WTC11 (cell line): ENCODE data around the gene ERAP2.

Source experiments
- ATF1 ChIP-seq: sonication (generic); formaldehyde crosslinking; IDR thresholded peaks from 2 replicates; pipeline ENCODE4 v1.8.1; 2023; ENCODE audit warnings: mild to moderate bottlenecking, moderate library complexity, missing genetic modification reagents
- CBFB ChIP-seq: sonication (generic); formaldehyde crosslinking; IDR thresholded peaks from 2 replicates; pipeline ENCODE4 v1.8.1; 2022; ENCODE audit warnings: mild to moderate bottlenecking, low read depth, missing genetic modification reagents
- CREB1 ChIP-seq: sonication (generic); formaldehyde crosslinking; IDR thresholded peaks from 2 replicates; pipeline ENCODE4 v1.8.0; 2023; ENCODE audit warnings: mild to moderate bottlenecking, missing genetic modification reagents
- CTCF ChIP-seq: fragments of 200-600 bp; IDR thresholded peaks from 2 replicates; pipeline ENCODE4 v1.8.0; 2022; ENCODE audit warnings: antibody characterized with exemption
- E2F5 ChIP-seq: sonication (generic); formaldehyde crosslinking; IDR thresholded peaks from 2 replicates; pipeline ENCODE4 v1.8.1; 2022; ENCODE audit warnings: mild to moderate bottlenecking, moderate library complexity, missing genetic modification reagents
- EMX1 ChIP-seq: fragments of 250-450 bp; sonication (Bioruptor Pico); IDR thresholded peaks from 2 replicates; pipeline ENCODE4 v1.8.0; 2021; ENCODE audit warnings: mild to moderate bottlenecking
- FOXP1 ChIP-seq: sonication (generic); formaldehyde crosslinking; IDR thresholded peaks from 2 replicates; pipeline ENCODE4 v1.8.0; 2022; ENCODE audit warnings: missing genetic modification reagents, mild to moderate bottlenecking, moderate library complexity, borderline replicate concordance
- KAT7 ChIP-seq: sonication (generic); formaldehyde crosslinking; IDR thresholded peaks from 2 replicates; pipeline ENCODE4 v1.8.1; 2023; ENCODE audit warnings: missing genetic modification reagents, mild to moderate bottlenecking, borderline replicate concordance
- MAX ChIP-seq: sonication (generic); formaldehyde crosslinking; IDR thresholded peaks from 2 replicates; pipeline ENCODE4 v1.8.0; 2022; ENCODE audit warnings: mild to moderate bottlenecking, missing genetic modification reagents
- NFE2L1 ChIP-seq: sonication (generic); formaldehyde crosslinking; IDR thresholded peaks from 2 replicates; pipeline ENCODE4 v1.8.1; 2023; ENCODE audit warnings: missing genetic modification reagents
- NR3C1 ChIP-seq: sonication (generic); formaldehyde crosslinking; conservative IDR thresholded peaks from 2 replicates; pipeline ENCODE4 v1.8.1; 2023; ENCODE audit warnings: low read depth, mild to moderate bottlenecking, missing genetic modification reagents
- SP1 ChIP-seq: sonication (generic); formaldehyde crosslinking; conservative IDR thresholded peaks from 2 replicates; pipeline ENCODE4 v1.8.1; 2022; ENCODE audit warnings: missing genetic modification reagents
- TEAD4 ChIP-seq: sonication (generic); formaldehyde crosslinking; IDR thresholded peaks from 2 replicates; pipeline ENCODE4 v1.8.0; 2022; ENCODE audit warnings: mild to moderate bottlenecking, missing genetic modification reagents
- USF2 ChIP-seq: sonication (generic); formaldehyde crosslinking; IDR thresholded peaks from 2 replicates; pipeline ENCODE4 v1.8.1; 2023; ENCODE audit warnings: mild to moderate bottlenecking, missing genetic modification reagents, moderate library complexity

GRCh38 chr5:96909435-96909834 is 33.1 kb downstream of the ERAP2 start:
- TF ChIP-seq CTCF (no peak), MAX (CRISPR knock-in tag) (no peak), SP1 (CRISPR knock-in tag) (no peak), USF2 (CRISPR knock-in tag) (no peak), EMX1 (no peak), KAT7 (no peak), CREB1 (CRISPR knock-in tag) (no peak), FOXP1 (no peak), NR3C1 (CRISPR knock-in tag) (no peak), E2F5 (CRISPR knock-in tag) (no peak), TEAD4 (CRISPR knock-in tag) (no peak), NFE2L1 (no peak), CBFB (CRISPR knock-in tag) (no peak), ATF1 (CRISPR knock-in tag) (no peak)
